ENCODE data around the gene STAB1. TPM values are rescaled to one million over a fixed set of nuclear protein-coding genes. Genes with fewer than 3 reads are reported as not detected.

Gene STAB1
- total and polyA plus RNA-seq, 2 of the 13 experiments (the other 11 are each of a cell fraction or from before 2014, with no cell fraction given), result 0.09 to 0.34 TPM

DNA sequence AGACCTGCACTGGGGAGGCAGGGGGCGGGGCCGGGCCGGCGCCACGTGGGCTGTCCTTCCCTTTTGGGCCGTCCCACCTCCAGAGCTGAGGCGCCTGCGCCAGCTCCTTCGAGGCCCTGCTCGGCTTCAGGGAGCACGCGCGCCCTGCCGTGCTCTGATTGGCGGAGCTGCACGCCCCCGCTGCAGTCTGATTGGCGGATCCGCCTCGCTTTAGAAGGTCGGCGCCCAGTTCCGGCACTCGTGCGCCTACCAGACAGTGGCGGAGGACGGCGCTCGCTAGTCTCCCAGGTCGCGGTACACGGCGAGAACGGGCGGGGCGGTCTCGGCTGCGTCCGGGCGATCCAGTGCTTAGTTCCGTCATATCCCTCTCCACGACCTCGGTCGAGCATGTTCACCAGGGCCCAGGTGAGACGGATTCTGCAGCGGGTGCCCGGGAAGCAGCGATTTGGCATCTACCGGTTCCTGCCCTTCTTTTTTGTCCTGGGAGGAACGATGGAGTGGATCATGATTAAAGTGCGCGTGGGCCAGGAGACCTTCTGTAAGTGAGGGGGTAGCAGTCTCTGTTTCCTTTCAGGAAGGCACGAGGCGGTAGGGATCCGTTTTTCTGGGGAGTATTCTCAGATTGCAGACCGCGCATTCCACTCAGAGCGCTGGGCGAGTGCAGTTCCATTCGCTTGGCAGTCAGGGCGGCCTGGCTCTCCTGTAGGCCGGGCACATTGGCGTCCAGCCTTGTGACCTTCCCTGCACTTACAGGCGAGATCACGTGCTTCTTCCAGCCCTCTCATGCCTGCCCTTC is 41.4 kb downstream of the STAB1 start, which contains the start of gene UQCC5 (continued):
- TF ChIP-seq ZNF546 (CRISPR knock-in tag; conservative IDR thresholded peaks at IDR 0.05) (peak; percentile 89), ZMYM4 (CRISPR knock-in tag; IDR thresholded peaks at IDR 0.05) (peak; percentile 82; the same call in 1 of the 2 replicates), HHEX (CRISPR knock-in tag; IDR thresholded peaks at IDR 0.05) (no peak), KMT2A (CRISPR knock-in tag; IDR thresholded peaks at IDR 0.05) (peak; percentile 77; the same call in 1 of the 2 replicates), ZNF550 (CRISPR knock-in tag; IDR thresholded peaks at IDR 0.05; ENCODE audit: borderline replicate concordance) (no peak), RBFOX2 (IDR thresholded peaks at IDR 0.05; ENCODE audit: low read depth, low read length) (peak; percentile 98), GPN1 (CRISPR knock-in tag; IDR thresholded peaks at IDR 0.05; ENCODE audit: borderline replicate concordance) (no peak), GTF3A (CRISPR knock-in tag; conservative IDR thresholded peaks at IDR 0.05) (no peak), ZNF567 (CRISPR knock-in tag; IDR thresholded peaks at IDR 0.05; ENCODE audit: borderline replicate concordance) (peak; percentile 71; the same call in 1 of the 2 replicates), FLYWCH1 (CRISPR knock-in tag; IDR thresholded peaks at IDR 0.05) (no peak), ZNF124 (CRISPR knock-in tag; IDR thresholded peaks at IDR 0.05) (no peak; the same call in none of the 2 replicates), ZNF143 (CRISPR knock-in tag; IDR thresholded peaks at IDR 0.05) (0 out of 2 replicates have a peak, but pooled peaks have one; percentile 30), CENPX (CRISPR knock-in tag; IDR thresholded peaks at IDR 0.05) (no peak), KDM6A (CRISPR knock-in tag; IDR thresholded peaks at IDR 0.05; ENCODE audit: low read depth) (no peak), IRX3 (CRISPR knock-in tag; IDR thresholded peaks at IDR 0.05; ENCODE audit: borderline replicate concordance, low read depth) (peak; percentile 29; the same call in 1 of the 2 replicates), SAP130 (CRISPR knock-in tag; IDR thresholded peaks at IDR 0.05; ENCODE audit: low read depth) (peak; percentile 95), SMARCE1 (IDR thresholded peaks at IDR 0.05; ENCODE audit: borderline replicate concordance) (no peak), TCF7 (IDR thresholded peaks at IDR 0.05; ENCODE audit: low read depth) (no peak)
- TF ChIP-seq, protein P1, sequence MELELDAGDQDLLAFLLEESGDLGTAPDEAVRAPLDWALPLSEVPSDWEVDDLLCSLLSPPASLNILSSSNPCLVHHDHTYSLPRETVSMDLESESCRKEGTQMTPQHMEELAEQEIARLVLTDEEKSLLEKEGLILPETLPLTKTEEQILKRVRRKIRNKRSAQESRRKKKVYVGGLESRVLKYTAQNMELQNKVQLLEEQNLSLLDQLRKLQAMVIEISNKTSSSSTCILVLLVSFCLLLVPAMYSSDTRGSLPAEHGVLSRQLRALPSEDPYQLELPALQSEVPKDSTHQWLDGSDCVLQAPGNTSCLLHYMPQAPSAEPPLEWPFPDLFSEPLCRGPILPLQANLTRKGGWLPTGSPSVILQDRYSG (CRISPR knock-in tag; IDR thresholded peaks at IDR 0.05), result peak; percentile 82; the same call in 1 of the 2 replicates
- TF ChIP-seq, protein P2, sequence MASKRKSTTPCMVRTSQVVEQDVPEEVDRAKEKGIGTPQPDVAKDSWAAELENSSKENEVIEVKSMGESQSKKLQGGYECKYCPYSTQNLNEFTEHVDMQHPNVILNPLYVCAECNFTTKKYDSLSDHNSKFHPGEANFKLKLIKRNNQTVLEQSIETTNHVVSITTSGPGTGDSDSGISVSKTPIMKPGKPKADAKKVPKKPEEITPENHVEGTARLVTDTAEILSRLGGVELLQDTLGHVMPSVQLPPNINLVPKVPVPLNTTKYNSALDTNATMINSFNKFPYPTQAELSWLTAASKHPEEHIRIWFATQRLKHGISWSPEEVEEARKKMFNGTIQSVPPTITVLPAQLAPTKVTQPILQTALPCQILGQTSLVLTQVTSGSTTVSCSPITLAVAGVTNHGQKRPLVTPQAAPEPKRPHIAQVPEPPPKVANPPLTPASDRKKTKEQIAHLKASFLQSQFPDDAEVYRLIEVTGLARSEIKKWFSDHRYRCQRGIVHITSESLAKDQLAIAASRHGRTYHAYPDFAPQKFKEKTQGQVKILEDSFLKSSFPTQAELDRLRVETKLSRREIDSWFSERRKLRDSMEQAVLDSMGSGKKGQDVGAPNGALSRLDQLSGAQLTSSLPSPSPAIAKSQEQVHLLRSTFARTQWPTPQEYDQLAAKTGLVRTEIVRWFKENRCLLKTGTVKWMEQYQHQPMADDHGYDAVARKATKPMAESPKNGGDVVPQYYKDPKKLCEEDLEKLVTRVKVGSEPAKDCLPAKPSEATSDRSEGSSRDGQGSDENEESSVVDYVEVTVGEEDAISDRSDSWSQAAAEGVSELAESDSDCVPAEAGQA (IDR thresholded peaks at IDR 0.05; ENCODE audit: low read depth), result no peak; the same call in 1 of the 2 replicates
- TF ChIP-seq, protein P2 (CRISPR knock-in tag; IDR thresholded peaks at IDR 0.05; ENCODE audit: borderline replicate concordance), result peak; percentile 94
- TF ChIP-seq, protein P3, sequence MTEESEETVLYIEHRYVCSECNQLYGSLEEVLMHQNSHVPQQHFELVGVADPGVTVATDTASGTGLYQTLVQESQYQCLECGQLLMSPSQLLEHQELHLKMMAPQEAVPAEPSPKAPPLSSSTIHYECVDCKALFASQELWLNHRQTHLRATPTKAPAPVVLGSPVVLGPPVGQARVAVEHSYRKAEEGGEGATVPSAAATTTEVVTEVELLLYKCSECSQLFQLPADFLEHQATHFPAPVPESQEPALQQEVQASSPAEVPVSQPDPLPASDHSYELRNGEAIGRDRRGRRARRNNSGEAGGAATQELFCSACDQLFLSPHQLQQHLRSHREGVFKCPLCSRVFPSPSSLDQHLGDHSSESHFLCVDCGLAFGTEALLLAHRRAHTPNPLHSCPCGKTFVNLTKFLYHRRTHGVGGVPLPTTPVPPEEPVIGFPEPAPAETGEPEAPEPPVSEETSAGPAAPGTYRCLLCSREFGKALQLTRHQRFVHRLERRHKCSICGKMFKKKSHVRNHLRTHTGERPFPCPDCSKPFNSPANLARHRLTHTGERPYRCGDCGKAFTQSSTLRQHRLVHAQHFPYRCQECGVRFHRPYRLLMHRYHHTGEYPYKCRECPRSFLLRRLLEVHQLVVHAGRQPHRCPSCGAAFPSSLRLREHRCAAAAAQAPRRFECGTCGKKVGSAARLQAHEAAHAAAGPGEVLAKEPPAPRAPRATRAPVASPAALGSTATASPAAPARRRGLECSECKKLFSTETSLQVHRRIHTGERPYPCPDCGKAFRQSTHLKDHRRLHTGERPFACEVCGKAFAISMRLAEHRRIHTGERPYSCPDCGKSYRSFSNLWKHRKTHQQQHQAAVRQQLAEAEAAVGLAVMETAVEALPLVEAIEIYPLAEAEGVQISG (CRISPR knock-in tag; IDR thresholded peaks at IDR 0.05), result peak; percentile 87

Measured in HepG2 (cell line).